CD4-positive, CD25-positive, alpha-beta regulatory T cell (primary cell): ENCODE measurements around the gene OSBPL9. TPM values are rescaled to one million over a fixed set of nuclear protein-coding genes. Genes with fewer than 3 reads are reported as not detected.

Source experiments
- ATAC-seq, 2 donors: fragments of 150-1000 bp; cut with Tn5 transposase; one replicate each; pipeline ENCODE4 v1.10.0; 2021; ENCODE audit warnings: low read depth in 2 of 2, moderate number of reproducible peaks in 2 of 2, moderate library complexity in 1 of 2
- DNase-seq, 3 donors: peaks; one replicate each; pipeline versions ENCODE4 v3.0.0 to v3.0.0-alpha.2; 2012 to 2022; ENCODE audit warnings: mixed read lengths in 1 of 3
- H3K27ac ChIP-seq: one replicate; pipeline ENCODE4 v1.7.0; 2013; ENCODE audit warnings: mild to moderate bottlenecking, low read length; ENCODE audit not compliant: insufficient read depth, poor library complexity, severe bottlenecking
- H3K27me3 ChIP-seq: one replicate; pipeline ENCODE4 v1.7.0; 2013; ENCODE audit warnings: low read length; ENCODE audit not compliant: control insufficient read depth, insufficient read depth
- H3K36me3 ChIP-seq: one replicate; pipeline ENCODE4 v1.7.0; 2013; ENCODE audit warnings: mild to moderate bottlenecking, low read length, moderate library complexity; ENCODE audit not compliant: control insufficient read depth, insufficient read depth
- H3K4me1 ChIP-seq: 2 replicates; pipeline ENCODE4 v1.7.0; 2013; ENCODE audit warnings: mild to moderate bottlenecking, low read length; ENCODE audit not compliant: insufficient read depth, control insufficient read depth, poor library complexity, severe bottlenecking
- H3K4me3 ChIP-seq: one replicate; pipeline ENCODE4 v1.7.0; 2013; ENCODE audit warnings: low read depth, mild to moderate bottlenecking, low read length, moderate library complexity
- H3K9me3 ChIP-seq, 2 experiments: 1 replicate in 1 of 2; 2 replicates in 1 of 2; pipeline ENCODE4 v1.7.0; 2013; ENCODE audit warnings: low read length in 2 of 2, mild to moderate bottlenecking in 1 of 2, moderate library complexity in 1 of 2; ENCODE audit not compliant: control insufficient read depth in 2 of 2
- H3K27ac Mint-ChIP-seq, 3 donors: one replicate each; pipeline ENCODE4 v1.8.0; 2020 to 2022; ENCODE audit warnings: mild to moderate bottlenecking in 3 of 3, mixed read lengths in 3 of 3, moderate library complexity in 2 of 3
- H3K27me3 Mint-ChIP-seq: one replicate; pipeline ENCODE4 v1.8.0; 2022; ENCODE audit warnings: mild to moderate bottlenecking, mixed read lengths
- H3K36me3 Mint-ChIP-seq: one replicate; pipeline ENCODE4 v1.8.0; 2020; ENCODE audit warnings: mixed read lengths
- H3K4me1 Mint-ChIP-seq, 4 donors: one replicate each; pipeline ENCODE4 v1.8.0; 2020 to 2022; ENCODE audit warnings: mixed read lengths in 4 of 4, mild to moderate bottlenecking in 1 of 4
- H3K4me3 Mint-ChIP-seq, 4 donors: one replicate each; pipeline ENCODE4 v1.8.0; 2020 to 2022; ENCODE audit warnings: mild to moderate bottlenecking in 4 of 4, mixed read lengths in 4 of 4, moderate library complexity in 3 of 4
- H3K9me3 Mint-ChIP-seq, 7 donors: one replicate each; pipeline ENCODE4 v1.8.0; 2020 to 2022; ENCODE audit warnings: mixed read lengths in 7 of 7, mild to moderate bottlenecking in 3 of 7, moderate library complexity in 2 of 7
- polyA plus RNA-seq, 4 donors: library from polyadenylated mRNA; unstranded; fragments of 300-500 nt; fragmentation: Illumina TruSeq; gene quantifications; one replicate each; pipeline ENCODE4 v1.2.3, GENCODE V29; 2021
- total RNA-seq: library from RNA; stranded (reverse); gene quantifications from one replicate; pipeline ENCODE4 v1.2.3, GENCODE V29; 2022

OSBPL9 gene
- total and polyA plus RNA-seq, 5 donors from 2014 or later: 33.5 to 45.2 (median 40.0) TPM

DNA sequence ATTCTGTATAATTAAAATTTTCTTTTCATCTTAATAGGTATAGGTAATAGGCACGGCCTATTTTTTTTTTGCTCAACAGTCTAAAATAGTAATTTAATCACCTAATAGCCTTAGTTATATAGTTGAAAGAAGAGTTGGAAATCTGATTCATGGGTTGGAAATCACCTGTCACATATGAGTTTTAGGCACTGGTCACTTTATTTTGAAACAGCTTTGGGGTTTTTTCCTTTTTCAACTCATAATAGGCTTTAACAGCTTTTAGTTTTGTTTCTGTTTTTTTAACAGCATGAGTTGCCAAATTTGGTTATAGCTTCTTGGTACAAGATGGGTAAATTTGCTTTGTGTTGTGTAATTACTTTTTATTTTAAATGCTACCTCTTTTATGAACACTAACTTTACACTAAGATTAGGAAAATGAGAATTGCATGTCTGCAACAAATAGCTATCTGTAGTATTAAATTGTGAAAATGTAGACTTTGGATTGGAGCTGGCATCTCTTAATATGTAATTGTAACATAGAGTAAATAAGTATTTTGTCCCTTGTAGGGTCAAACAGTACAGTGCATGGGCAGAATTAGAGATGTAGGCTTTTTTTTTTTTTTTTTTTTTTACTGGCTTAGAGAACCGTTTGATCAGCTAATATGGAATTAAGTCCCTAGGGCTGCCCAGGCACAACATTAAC lies 109.8 kb downstream of the OSBPL9 start:
- Histone ChIP-seq H3K9me3 (no peaks in the 10 kb centered on the region), H3K36me3 (no peaks in the 10 kb centered on the region), H3K4me1 (peaks cover 16% of the 10 kb centered on the region), H3K4me3 (no peak overlapping the region), H3K27me3 (no peaks in the 10 kb centered on the region), H3K27ac (no peak overlapping the region)
- Mint-ChIP-seq H3K36me3 (no peaks in the 10 kb centered on the region), H3K27ac (peak overlapping the region in 1 of 3 donors; percentile 71), H3K9me3 (no peaks in the 10 kb centered on the region), H3K4me1 (peaks cover 20 to 29% (median 25%) of the 10 kb centered on the region in 4 donors), H3K27me3 (peaks cover 4% of the 10 kb centered on the region), H3K4me3 (peak overlapping the region in 1 of 4 donors; percentile 87)
- ATAC-seq (no peak), DNase-seq (no peak)

DNA sequence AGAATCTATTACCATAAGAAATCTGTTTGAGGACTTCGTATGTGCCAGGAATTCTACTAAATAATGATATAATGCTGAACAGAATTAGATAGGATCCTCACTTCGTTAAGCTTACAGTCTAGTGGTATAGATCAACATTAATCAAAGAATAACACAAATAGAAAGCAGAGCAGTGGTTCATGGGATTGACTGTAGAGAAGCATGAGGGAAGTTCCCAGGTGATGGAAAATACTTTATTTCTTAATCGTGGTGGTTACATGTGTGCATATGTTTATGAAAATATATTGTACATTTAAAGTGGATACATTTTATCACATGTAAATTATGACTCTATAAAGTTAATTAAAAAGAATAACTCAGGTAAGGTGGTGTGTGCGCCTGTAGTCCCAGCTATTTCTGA lies 110.5 kb downstream of the OSBPL9 start:
- no peaks in the 10 kb centered on the region for H3K27me3 ChIP-seq
- H3K4me3 Mint-ChIP-seq: peak overlapping the region in 2 of 4 donors; percentile 44 to 87
- ATAC-seq (no peak), DNase-seq (no peak)
- no peak overlapping the region for H3K4me3 ChIP-seq
- no peaks in the 10 kb centered on the region for H3K36me3 Mint-ChIP-seq
- H3K9me3 Mint-ChIP-seq: no peaks in the 10 kb centered on the region
- H3K9me3 ChIP-seq: no peaks in the 10 kb centered on the region
- H3K27ac ChIP-seq: no peak overlapping the region
- peaks cover 25 to 34% (median 29%) of the 10 kb centered on the region in 4 donors for H3K4me1 Mint-ChIP-seq
- no peaks in the 10 kb centered on the region for H3K36me3 ChIP-seq
- H3K27me3 Mint-ChIP-seq: peaks cover 4% of the 10 kb centered on the region
- H3K27ac Mint-ChIP-seq: no peak overlapping the region
- peaks cover 16% of the 10 kb centered on the region for H3K4me1 ChIP-seq

DNA sequence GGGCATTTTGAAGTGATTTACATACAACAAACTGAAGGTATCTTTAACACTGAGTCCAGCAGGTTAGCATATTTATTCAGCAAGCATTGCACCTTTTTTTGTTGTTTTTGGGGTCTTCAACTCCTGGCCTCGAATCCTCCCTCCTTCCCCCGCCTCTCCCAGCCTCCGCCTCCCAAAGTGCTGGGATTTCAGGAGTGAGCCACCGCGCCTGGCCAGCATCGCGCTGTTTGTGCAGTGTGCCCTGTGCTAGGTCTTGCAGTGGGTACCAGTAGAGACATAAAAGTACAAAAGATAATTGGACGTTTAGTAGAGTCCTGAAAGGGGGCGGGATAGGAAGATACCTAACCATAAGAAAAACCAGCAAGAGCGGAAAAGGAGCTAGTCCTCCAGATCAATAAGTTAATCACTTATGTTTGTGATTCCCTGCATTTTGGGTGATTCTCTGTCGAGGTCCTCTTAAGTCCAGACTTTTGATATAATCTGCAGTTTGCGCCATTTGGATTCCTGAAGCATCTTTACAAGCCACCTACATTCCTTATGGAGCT lies 111.8 kb downstream of the OSBPL9 start:
- no peaks in the 10 kb centered on the region for H3K9me3 Mint-ChIP-seq
- no peak for ATAC-seq

DNA sequence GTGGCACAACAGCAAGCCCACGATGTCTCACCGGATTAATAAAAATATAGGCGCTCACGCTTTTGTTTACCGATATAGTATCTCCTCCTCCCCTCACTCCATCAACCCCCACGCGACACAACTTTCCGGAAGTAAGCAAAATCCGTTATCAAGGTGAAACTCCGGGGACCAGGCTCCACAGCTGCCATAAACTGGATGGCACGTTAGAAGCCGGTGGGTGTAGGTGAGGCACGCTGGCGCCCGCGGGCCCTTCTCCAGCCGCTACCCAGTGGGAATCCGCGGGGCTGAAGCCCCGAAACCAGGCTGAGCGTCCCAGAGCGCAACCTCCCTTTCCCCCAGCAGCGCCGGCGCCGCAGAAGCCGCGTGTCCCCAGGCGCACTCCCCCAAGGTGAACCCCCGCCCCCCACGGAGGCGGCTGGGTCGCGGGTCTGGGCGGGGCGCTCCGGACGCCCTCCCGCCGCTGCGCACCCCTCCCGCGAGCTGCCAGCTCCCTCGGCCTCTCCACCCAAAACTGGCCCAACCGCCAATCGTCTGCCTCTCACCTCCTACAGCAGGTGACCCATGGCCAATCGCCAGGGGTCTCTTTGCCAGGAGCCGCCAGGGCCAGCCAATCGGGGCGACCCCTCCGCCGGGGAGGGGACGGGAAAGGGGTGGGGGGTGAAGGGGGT lies 112.4 kb downstream of the OSBPL9 start:
- no peaks in the 10 kb centered on the region for H3K36me3 ChIP-seq
- H3K27me3 Mint-ChIP-seq: peaks cover 4% of the 10 kb centered on the region
- H3K27ac ChIP-seq: peak overlapping the region; percentile 78
- no peaks in the 10 kb centered on the region for H3K9me3 Mint-ChIP-seq
- H3K27me3 ChIP-seq: no peaks in the 10 kb centered on the region
- peaks cover 16% of the 10 kb centered on the region for H3K4me1 ChIP-seq
- no peaks in the 10 kb centered on the region for H3K36me3 Mint-ChIP-seq
- H3K27ac Mint-ChIP-seq: peak overlapping the region; percentile 79 to 96 (median 96)
- ATAC-seq (peak; percentile 94 to 95), DNase-seq (peak; percentile 91 to 97 (median 91))
- H3K4me1 Mint-ChIP-seq: peaks cover 29 to 49% (median 36%) of the 10 kb centered on the region in 4 donors
- no peaks in the 10 kb centered on the region for H3K9me3 ChIP-seq
- peak overlapping the region; percentile 87 to 97 (median 94) for H3K4me3 Mint-ChIP-seq
- peak overlapping the region; percentile 92 for H3K4me3 ChIP-seq

More for the DNA sequence above, 111.8 kb downstream of the OSBPL9 start:
- no peak for DNase-seq
- Mint-ChIP-seq H3K4me1 (peaks cover 29 to 44% (median 31%) of the 10 kb centered on the region in 4 donors), H3K27ac (peak overlapping the region; percentile 79 to 96 (median 96)), H3K27me3 (peaks cover 4% of the 10 kb centered on the region), H3K36me3 (no peaks in the 10 kb centered on the region), H3K4me3 (peak overlapping the region; percentile 87 to 97 (median 94))
- H3K36me3 ChIP-seq: no peaks in the 10 kb centered on the region
- peaks cover 16% of the 10 kb centered on the region for H3K4me1 ChIP-seq
- H3K4me3 ChIP-seq: peak overlapping the region; percentile 92
- H3K27me3 ChIP-seq: no peaks in the 10 kb centered on the region
- H3K9me3 ChIP-seq: no peaks in the 10 kb centered on the region
- peak overlapping the region; percentile 78 for H3K27ac ChIP-seq

DNA sequence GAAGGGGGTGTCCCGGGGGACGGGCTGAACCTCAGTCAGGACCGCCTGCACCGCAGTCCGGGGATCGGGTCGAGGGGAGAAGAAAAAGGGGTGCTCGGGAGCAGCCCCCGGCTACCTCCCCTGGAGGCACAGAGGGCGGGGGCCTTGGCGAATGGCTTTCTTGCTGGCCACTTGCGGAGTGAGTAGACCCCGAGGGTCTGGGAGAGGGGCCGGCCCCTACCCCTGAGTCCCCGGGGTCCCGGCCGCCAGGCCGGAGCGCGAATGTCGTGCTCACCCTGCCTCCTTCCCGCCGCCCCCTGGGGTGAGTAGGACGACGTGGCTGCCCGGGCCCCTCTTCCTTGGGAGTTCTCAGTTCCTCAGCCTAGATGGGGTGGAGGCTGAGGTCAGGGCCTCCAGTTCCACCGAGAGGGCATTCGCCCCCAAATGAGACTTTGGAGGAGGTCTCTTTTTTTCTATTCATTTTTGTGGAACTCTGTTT lies 113.0 kb downstream of the OSBPL9 start:
- Histone ChIP-seq H3K9me3 (no peaks in the 10 kb centered on the region), H3K4me1 (peaks cover 18% of the 10 kb centered on the region), H3K27ac (peak overlapping the region; percentile 78), H3K27me3 (no peaks in the 10 kb centered on the region), H3K36me3 (no peaks in the 10 kb centered on the region), H3K4me3 (peak overlapping the region; percentile 66)
- H3K4me1 Mint-ChIP-seq: peaks cover 27 to 53% (median 38%) of the 10 kb centered on the region in 4 donors
- H3K4me3 Mint-ChIP-seq: peak overlapping the region; percentile 87 to 97 (median 94)
- peaks cover 4% of the 10 kb centered on the region for H3K27me3 Mint-ChIP-seq
- no peaks in the 10 kb centered on the region for H3K36me3 Mint-ChIP-seq
- no peaks in the 10 kb centered on the region for H3K9me3 Mint-ChIP-seq
- no peak for DNase-seq
- H3K27ac Mint-ChIP-seq: peak overlapping the region; percentile 79 to 96 (median 96)
- ATAC-seq: peak in 1 of 2 donors; percentile 0

DNA sequence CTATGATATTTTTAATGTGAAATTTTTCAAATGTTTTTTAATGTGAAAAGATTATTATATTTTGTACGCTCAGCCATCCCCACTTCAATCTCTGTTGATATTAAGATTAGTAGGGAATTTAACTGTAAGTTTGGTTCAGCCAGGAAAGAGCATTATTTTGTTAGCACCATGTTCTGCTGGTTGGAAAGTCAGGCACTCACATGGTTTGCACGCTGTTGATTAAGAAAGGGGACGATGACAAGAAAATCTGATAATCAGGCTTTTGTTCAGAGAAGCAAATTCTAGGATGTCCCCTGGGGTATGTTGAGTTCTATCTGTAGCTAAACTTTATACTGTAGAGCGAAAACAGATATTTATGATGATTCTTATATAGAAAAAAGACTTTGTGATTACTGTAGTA lies 115.1 kb downstream of the OSBPL9 start:
- DNase-seq: no peak
- H3K9me3 Mint-ChIP-seq: no peaks in the 10 kb centered on the region
- peak overlapping the region in 2 of 4 donors; percentile 37 to 83 for H3K4me3 Mint-ChIP-seq
- H3K4me1 ChIP-seq: peaks cover 26% of the 10 kb centered on the region
- peaks cover 4% of the 10 kb centered on the region for H3K27me3 Mint-ChIP-seq
- no peaks in the 10 kb centered on the region for H3K36me3 Mint-ChIP-seq
- no peaks in the 10 kb centered on the region for H3K9me3 ChIP-seq
- H3K4me3 ChIP-seq: no peak overlapping the region
- peaks cover 31 to 68% (median 51%) of the 10 kb centered on the region in 4 donors for H3K4me1 Mint-ChIP-seq
- H3K27me3 ChIP-seq: no peaks in the 10 kb centered on the region
- ATAC-seq: no peak
- H3K27ac ChIP-seq: peak overlapping the region; percentile 24
- H3K36me3 ChIP-seq: no peaks in the 10 kb centered on the region
- H3K27ac Mint-ChIP-seq: peak overlapping the region in 1 of 3 donors; percentile 66

DNA sequence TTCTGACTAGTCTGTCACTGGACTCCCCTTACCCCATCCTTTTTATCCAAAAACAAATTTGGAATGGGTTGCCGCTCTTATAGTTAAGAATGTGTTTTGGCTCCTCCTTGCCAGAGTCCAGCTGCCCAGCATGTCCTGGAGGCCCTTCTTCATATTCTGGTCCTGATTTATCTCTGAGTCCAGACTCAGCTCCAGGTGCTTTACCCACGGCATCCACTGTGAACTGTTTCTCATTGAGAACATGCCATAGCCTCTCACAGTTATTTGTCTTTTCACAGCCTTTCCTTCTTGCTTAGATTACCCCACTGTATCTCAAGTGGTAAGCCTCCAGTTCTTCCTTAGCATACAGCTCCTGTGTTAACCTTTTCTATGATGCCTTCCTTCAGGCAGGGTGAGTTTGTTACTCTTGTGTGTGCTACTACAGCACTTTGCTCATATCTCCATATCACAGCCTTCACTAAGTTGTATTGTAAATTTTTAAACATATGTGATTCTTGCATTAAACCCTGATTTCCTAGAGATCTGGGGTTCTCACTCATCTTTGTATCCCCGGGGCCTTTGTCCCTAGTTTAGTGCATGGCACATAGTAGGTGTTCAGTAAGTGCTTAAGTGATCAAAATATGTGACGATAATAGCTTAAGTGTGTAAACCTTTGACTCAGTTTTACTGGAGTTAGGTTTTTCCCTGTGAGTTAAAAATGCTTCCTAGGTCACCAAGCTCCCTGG lies 116.0 kb downstream of the OSBPL9 start:
- Histone ChIP-seq H3K27ac (peak overlapping the region; percentile 24), H3K4me3 (no peak overlapping the region), H3K27me3 (no peaks in the 10 kb centered on the region), H3K4me1 (peaks cover 26% of the 10 kb centered on the region), H3K36me3 (no peaks in the 10 kb centered on the region), H3K9me3 (no peaks in the 10 kb centered on the region)
- ATAC-seq (no peak), DNase-seq (no peak)
- H3K4me3 Mint-ChIP-seq: peak overlapping the region in 1 of 4 donors; percentile 58
- H3K4me1 Mint-ChIP-seq: peaks cover 35 to 67% (median 51%) of the 10 kb centered on the region in 4 donors
- H3K27ac Mint-ChIP-seq: peak overlapping the region in 2 of 3 donors; percentile 2 to 66
- H3K27me3 Mint-ChIP-seq: peaks cover 4% of the 10 kb centered on the region
- H3K36me3 Mint-ChIP-seq: no peaks in the 10 kb centered on the region
- no peaks in the 10 kb centered on the region for H3K9me3 Mint-ChIP-seq
